Measurements from ENCODE around the gene CNTRL. TPM values are rescaled to one million over a fixed set of nuclear protein-coding genes. Genes with fewer than 3 reads are reported as not detected.
A peak's percentile ranks its signal among the peaks of the same experiment; 100 is the strongest.

Gene CNTRL
- total RNA-seq, 3 donors from 2014 or later (not counting 1 experiment from before 2014, with no cell fraction given) = 59.1 to 74.3 (median 60.0) TPM

- no peaks in the 10 kb centered on the region for H3K36me3 ChIP-seq (ENCODE audit: control insufficient read depth, insufficient read depth, low read length)
- peaks cover 22% of the 10 kb centered on the region for H3K4me1 ChIP-seq (ENCODE audit: control insufficient read depth, insufficient read depth, low read length)
- peak overlapping the region; percentile 94 for H3K4me3 Mint-ChIP-seq
- H3K4me3 ChIP-seq (ENCODE audit: low read length) = peak overlapping the region; percentile 96
- H3K27me3 ChIP-seq (ENCODE audit: control insufficient read depth, insufficient read depth, low read length) = no peaks in the 10 kb centered on the region
- peak in 1 of 2 donors; percentile 19 for DNase-seq
- H3K27ac Mint-ChIP-seq = peak overlapping the region; percentile 87 to 94
- no CpG with 5 or more reads among the region's 2 CpGs for WGBS (ENCODE audit: insufficient coverage)
- no peaks in the 10 kb centered on the region for H3K27me3 Mint-ChIP-seq (ENCODE audit: low read depth in 2 of 2)
- intact Hi-C loops (cut with micrococcal nuclease) = loop anchor here (2.0 to 5.0 kb wide), 4 partner anchors 78 to 488 kb away; partner anchors contain the start of genes CNTRL and MEGF9
- H3K9me3 Mint-ChIP-seq = no peaks in the 10 kb centered on the region
- no peak for TF ChIP-seq CTCF (IDR thresholded peaks at IDR 0.05)
- H3K9me3 ChIP-seq (ENCODE audit: control insufficient read depth, insufficient read depth, low read length) = no peaks in the 10 kb centered on the region
- H3K4me1 Mint-ChIP-seq = peaks cover 66 to 70% of the 10 kb centered on the region in 2 donors
- H3K36me3 Mint-ChIP-seq = no peaks in the 10 kb centered on the region
- H3K27ac ChIP-seq (ENCODE audit: low read length) = peak overlapping the region; percentile 15
- ATAC-seq = no peak
These were observed 125.2 kb downstream of the CNTRL start for GRCh38 chr9:121199921-121200320.

GRCh38 chr9:121200356-121200755 is 125.6 kb downstream of the CNTRL start:
- DNase-seq = peak in 1 of 2 donors; percentile 15
- intact Hi-C loops (cut with micrococcal nuclease) = loop anchor here (2.0 to 5.0 kb wide), 4 partner anchors 78 to 488 kb away; partner anchors contain the start of genes CNTRL and MEGF9
- H3K4me3 Mint-ChIP-seq = peak overlapping the region; percentile 94
- Histone ChIP-seq H3K27ac (ENCODE audit: low read length) (peak overlapping the region; percentile 74), H3K4me1 (ENCODE audit: control insufficient read depth, insufficient read depth, low read length) (peaks cover 22% of the 10 kb centered on the region), H3K4me3 (ENCODE audit: low read length) (peak overlapping the region; percentile 96), H3K27me3 (ENCODE audit: control insufficient read depth, insufficient read depth, low read length) (no peaks in the 10 kb centered on the region), H3K9me3 (ENCODE audit: control insufficient read depth, insufficient read depth, low read length) (no peaks in the 10 kb centered on the region), H3K36me3 (ENCODE audit: control insufficient read depth, insufficient read depth, low read length) (no peaks in the 10 kb centered on the region)
- no peak for ATAC-seq
- TF ChIP-seq CTCF (IDR thresholded peaks at IDR 0.05) = no peak
- WGBS (ENCODE audit: insufficient coverage) = 16% methylated on average over 4 of the region's 4 CpGs
- peaks cover 62 to 65% of the 10 kb centered on the region in 2 donors for H3K4me1 Mint-ChIP-seq
- H3K27me3 Mint-ChIP-seq (ENCODE audit: low read depth in 2 of 2) = no peaks in the 10 kb centered on the region
- no peaks in the 10 kb centered on the region for H3K36me3 Mint-ChIP-seq
- no peaks in the 10 kb centered on the region for H3K9me3 Mint-ChIP-seq
- peak overlapping the region; percentile 87 to 94 for H3K27ac Mint-ChIP-seq

GRCh38 chr9:121201045-121201737 is 126.4 kb downstream of the CNTRL start:
- no peaks in the 10 kb centered on the region for H3K27me3 Mint-ChIP-seq (ENCODE audit: low read depth in 2 of 2)
- Histone ChIP-seq H3K4me1 (ENCODE audit: control insufficient read depth, insufficient read depth, low read length) (peaks cover 22% of the 10 kb centered on the region), H3K36me3 (ENCODE audit: control insufficient read depth, insufficient read depth, low read length) (no peaks in the 10 kb centered on the region), H3K4me3 (ENCODE audit: low read length) (peak overlapping the region; percentile 96), H3K9me3 (ENCODE audit: control insufficient read depth, insufficient read depth, low read length) (no peaks in the 10 kb centered on the region), H3K27ac (ENCODE audit: low read length) (peak overlapping the region; percentile 92), H3K27me3 (ENCODE audit: control insufficient read depth, insufficient read depth, low read length) (no peaks in the 10 kb centered on the region)
- H3K36me3 Mint-ChIP-seq = no peaks in the 10 kb centered on the region
- DNase-seq (peak; percentile 57 to 65), ATAC-seq (peak; percentile 22 to 34 (median 27))
- intact Hi-C loops (cut with micrococcal nuclease) = loop anchor here (2.0 to 5.0 kb wide), 4 partner anchors 79 to 489 kb away; partner anchors contain the start of genes CNTRL and MEGF9
- no peaks in the 10 kb centered on the region for H3K9me3 Mint-ChIP-seq
- under 1% methylated on average over 77 of the region's 81 CpGs for WGBS (ENCODE audit: insufficient coverage)
- H3K27ac Mint-ChIP-seq = peak overlapping the region; percentile 89 to 94
- TF ChIP-seq CTCF (IDR thresholded peaks at IDR 0.05) = no peak
- H3K4me3 Mint-ChIP-seq = peak overlapping the region; percentile 94
- peaks cover 53 to 57% of the 10 kb centered on the region in 2 donors for H3K4me1 Mint-ChIP-seq

All from natural killer cell (primary cell).